Measurements from ENCODE around the gene KPNA4. TPM values are rescaled to one million over a fixed set of nuclear protein-coding genes. Genes with fewer than 3 reads are reported as not detected.

Gene KPNA4
- total and polyA plus RNA-seq, 2 donors (not counting 3 experiments of a cell fraction or from before 2014, with no cell fraction given), result 12.2 to 70.1 TPM

DNA sequence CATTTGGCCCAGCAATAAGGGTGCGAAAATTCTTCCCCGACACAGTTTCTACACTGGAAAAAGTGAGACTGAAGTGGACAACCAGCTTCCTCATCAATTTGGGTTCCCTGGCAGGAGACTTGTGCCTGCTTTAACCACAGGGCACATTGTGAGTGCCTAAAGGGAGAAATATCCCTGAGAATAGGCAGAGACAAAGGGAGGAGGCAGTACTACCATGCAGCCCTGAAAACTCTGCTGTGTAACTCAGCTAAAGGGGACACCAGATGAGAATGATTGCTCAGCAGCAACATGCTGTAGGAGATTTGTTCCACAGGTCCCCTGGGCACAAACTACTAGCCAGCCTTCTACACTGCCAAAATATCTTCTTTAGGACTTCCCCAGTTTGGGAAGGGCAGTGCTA is 15.6 kb upstream of the KPNA4 start:
- no TSS peak for BruUV-seq (replicated peaks)
- no peak overlapping the region for H3K27ac ChIP-seq (ENCODE audit: insufficient read depth, low read depth, low read length)
- FAIRE-seq, result no peak
- no peaks in the 10 kb centered on the region for H3K4me1 ChIP-seq (ENCODE audit: control insufficient read depth, extremely low read depth, insufficient read depth, low read length)
- TF ChIP-seq FOS (IDR thresholded peaks at IDR 0.05; ENCODE audit: borderline replicate concordance, insufficient read depth, low read length), result no peak
- TF ChIP-seq MAX (IDR thresholded peaks at IDR 0.05; ENCODE audit: insufficient read depth, insufficient read length), result no peak
- TF ChIP-seq EZH2 (IDR thresholded peaks at IDR 0.05; ENCODE audit: borderline replicate concordance, low read depth, low read length, severe bottlenecking), result no peak
- TF ChIP-seq MYC (IDR thresholded peaks at IDR 0.05; ENCODE audit: low read depth, low read length), result no peak
- TF ChIP-seq CTCF (IDR thresholded peaks at IDR 0.05; ENCODE audit: extremely low read depth in 1 of 2, insufficient read depth in 1 of 2, low read depth in 1 of 2, low read length in 2 of 2), result no peak
- no peak for TF ChIP-seq POLR2A (IDR thresholded peaks at IDR 0.05; ENCODE audit: low read depth, low read length)
- TF ChIP-seq POLR2AphosphoS5 (IDR thresholded peaks at IDR 0.05; ENCODE audit: insufficient read depth, low read depth, low read length), result no peak
- TF ChIP-seq GATA2 (IDR thresholded peaks at IDR 0.05; ENCODE audit: insufficient read depth, insufficient read length, low read depth, low read length), result no peak
- TF ChIP-seq JUN (IDR thresholded peaks at IDR 0.05; ENCODE audit: borderline replicate concordance, insufficient read depth, insufficient read length, low read depth), result no peak
- H3K4me2 ChIP-seq (ENCODE audit: insufficient read depth, low read length), result no peak overlapping the region
- dilution Hi-C loops (cut with MboI; ENCODE audit: extremely low pct_ligation_motif_present, low sequenced_read_pairs), result no loop called here
- H3K27me3 ChIP-seq (ENCODE audit: control insufficient read depth in 2 of 2, insufficient read depth in 2 of 2, low read length in 2 of 2), result peaks cover 6 to 8% of the 10 kb centered on the region in 2 experiments
- no peaks in the 10 kb centered on the region for H3K9me3 ChIP-seq (replicated peaks; ENCODE audit: control insufficient read depth, insufficient read depth, low read length)
- H3K79me2 ChIP-seq (ENCODE audit: control insufficient read depth, insufficient read depth, low read length), result no peaks in the 10 kb centered on the region
- intact Hi-C loops (cut with micrococcal nuclease), result loop anchor here (5.0 kb wide), 1 partner anchor 346 kb away; no protein-coding TSS in a partner anchor
- H4K20me1 ChIP-seq (replicated peaks; ENCODE audit: control insufficient read depth, extremely low read depth, insufficient read depth, low read length), result no peaks in the 10 kb centered on the region
- H3K9ac ChIP-seq (replicated peaks; ENCODE audit: extremely low read depth, insufficient read depth, low read length), result no peak overlapping the region
- ChIA-PET POLR2A (no interaction called here), CTCF (interaction anchor here (1.3 kb wide), 1 partner anchor 139 kb away, joined by 3 read pairs; no protein-coding TSS in a partner anchor)
- no peak for DNase-seq (ENCODE audit: low read depth, low spot score)
- no peaks in the 10 kb centered on the region for H3K36me3 ChIP-seq (ENCODE audit: control insufficient read depth in 2 of 2, extremely low read depth in 1 of 2, insufficient read depth in 2 of 2, low read length in 2 of 2)
- H3K4me3 ChIP-seq (replicated peaks in 1 of 3; ENCODE audit: insufficient read depth in 1 of 3, low read depth in 1 of 3, low read length in 3 of 3), result no peak overlapping the region
- H3K9me1 ChIP-seq (replicated peaks; ENCODE audit: control insufficient read depth, extremely low read depth, insufficient read depth, low read length), result no peaks in the 10 kb centered on the region
- no peak overlapping the region for H2AFZ ChIP-seq (ENCODE audit: low read depth, low read length)
